IPS-18c (cell line): ENCODE measurements around the gene STEAP1.

ENCODE experiments used
- H3K4me3 ChIP-seq: 2 replicates; pipeline ENCODE4 v1.7.0; 2013; ENCODE audit warnings: low read depth, mild to moderate bottlenecking, low read length, moderate library complexity; ENCODE audit not compliant: insufficient read depth
- H3K9me3 ChIP-seq: one replicate; pipeline ENCODE4 v1.6.1; 2013; ENCODE audit warnings: mild to moderate bottlenecking, low read length, moderate library complexity; ENCODE audit not compliant: control insufficient read depth, insufficient read depth

Gene STEAP1

GRCh38 chr7:90192876-90193750 is 38.8 kb downstream of the STEAP1 start:
- no peak overlapping the region for H3K4me3 ChIP-seq

GRCh38 chr7:90194911-90195809 is 40.9 kb downstream of the STEAP1 start:
- peaks cover 2% of the 10 kb centered on the region for H3K9me3 ChIP-seq
- H3K4me3 ChIP-seq: no peak overlapping the region

More at GRCh38 chr7:90192876-90193750, 38.8 kb downstream of the STEAP1 start:
- H3K9me3 ChIP-seq: peaks cover 2% of the 10 kb centered on the region

GRCh38 chr7:90201500-90202195 is 47.4 kb downstream of the STEAP1 start:
- Histone ChIP-seq H3K9me3 (no peaks in the 10 kb centered on the region), H3K4me3 (no peak overlapping the region)

GRCh38 chr7:90207956-90208355 is 53.7 kb downstream of the STEAP1 start:
- Histone ChIP-seq H3K9me3 (no peaks in the 10 kb centered on the region), H3K4me3 (no peak overlapping the region)

GRCh38 chr7:90209776-90210175 is 55.5 kb downstream of the STEAP1 start:
- H3K4me3 ChIP-seq: no peak overlapping the region
- H3K9me3 ChIP-seq: no peaks in the 10 kb centered on the region

GRCh38 chr7:90210475-90210874 is 56.2 kb downstream of the STEAP1 start:
- Histone ChIP-seq H3K4me3 (peak overlapping the region; percentile 94; the same call in 1 of the 2 replicates), H3K9me3 (no peaks in the 10 kb centered on the region)

- Histone ChIP-seq H3K4me3 (peak overlapping the region; percentile 94), H3K9me3 (no peaks in the 10 kb centered on the region)
Measured at GRCh38 chr7:90210981-90211380, 56.7 kb downstream of the STEAP1 start.

- H3K4me3 ChIP-seq: peak within 1 kb of the TSS; percentile 94
- no peaks in the 10 kb centered on the region for H3K9me3 ChIP-seq
Measured at GRCh38 chr7:90211391-90212148, 57.3 kb downstream of the STEAP1 start, which contains the start of gene STEAP2. Gene STEAP2, plus strand, starts transcription at chr7:90211740. Its CDS starts 13,343 bp downstream, at chr7:90225083.

GRCh38 chr7:90212149-90212495 is 57.9 kb downstream of the STEAP1 start:
- Histone ChIP-seq H3K9me3 (no peaks in the 10 kb centered on the region), H3K4me3 (peak overlapping the region; percentile 94)

- no peak overlapping the region for H3K4me3 ChIP-seq
Measured at GRCh38 chr7:90213521-90213920, 59.3 kb downstream of the STEAP1 start.

More at GRCh38 chr7:90213521-90213920, 59.3 kb downstream of the STEAP1 start:
- no peaks in the 10 kb centered on the region for H3K9me3 ChIP-seq
